SK-N-SH (cell line): ENCODE data around the gene CDKL5. TPM values are rescaled to one million over a fixed set of nuclear protein-coding genes. Genes with fewer than 3 reads are reported as not detected.

ENCODE experiments used
- CTCF ChIA-PET: fragments of 300-600, 350-600 bp; formaldehyde crosslinking; extraction: SDS; loops from one replicate; lab custom pipeline; 2021; lab: Yijun Ruan, JAX
- POLR2A ChIA-PET: fragments of 350-600 bp; sonication (Branson Sonifier 250); formaldehyde crosslinking; extraction: SDS; loops from one replicate; lab custom pipeline; 2020; ENCODE audit warnings: antibody characterized with exemption, inconsistent platforms; lab: Yijun Ruan, JAX
- DNase-seq: peaks from one replicate; pipeline ENCODE4 v3.0.0; 2012
- H2AFZ ChIP-seq: fragments of 200-600 bp; sonication (generic); 2 replicates; pipeline ENCODE4 v1.8.1; 2016; ENCODE audit warnings: antibody characterized with exemption, mild to moderate bottlenecking, low read depth
- H3F3A ChIP-seq: fragments of 200-600 bp; sonication (generic); replicated peaks from 2 replicates; pipeline ENCODE3; 2016; ENCODE audit warnings: antibody characterized with exemption, mild to moderate bottlenecking; ENCODE audit not compliant: insufficient read depth
- H3K27ac ChIP-seq, 2 experiments: fragments of 200-500 bp in 1 of 2; fragments of 200-600 bp in 1 of 2; sonication (Bioruptor generic) in 1 of 2; sonication (generic), shearing (Covaris generic) in 1 of 2; 2 replicates each; pipeline versions ENCODE4 v1.5.1 to v1.6.1; 2014 to 2016; ENCODE audit warnings: low read depth in 2 of 2, inconsistent platforms in 1 of 2, low read length in 1 of 2, mild to moderate bottlenecking in 1 of 2, mixed read lengths in 1 of 2
- H3K27me3 ChIP-seq: fragments of 200-600 bp; sonication (generic), shearing (Covaris generic); 2 replicates; pipeline ENCODE4 v1.6.1; 2016; ENCODE audit warnings: mixed run types; ENCODE audit not compliant: insufficient read depth
- H3K36me3 ChIP-seq, 2 experiments: fragments of 200-500 bp in 1 of 2; fragments of 200-600 bp in 1 of 2; sonication (Bioruptor generic) in 1 of 2; sonication (generic) in 1 of 2; replicated peaks in 1 of 2; 2 replicates each; pipeline versions ENCODE3 to v1.5.1; 2014 to 2016; ENCODE audit warnings: low read length in 1 of 2, mild to moderate bottlenecking in 1 of 2; ENCODE audit not compliant: insufficient read depth in 2 of 2, control insufficient read depth in 1 of 2
- H3K4me1 ChIP-seq, 2 experiments: fragments of 200-500 bp in 1 of 2; fragments of 200-600 bp in 1 of 2; sonication (Bioruptor generic) in 1 of 2; sonication (generic), shearing (Covaris generic) in 1 of 2; 2 replicates each; pipeline versions ENCODE4 v1.5.1 to v1.6.1; 2014 to 2016; ENCODE audit warnings: low read depth in 1 of 2, low read length in 1 of 2, mixed run types in 1 of 2; ENCODE audit not compliant: insufficient read depth in 2 of 2, control insufficient read depth in 1 of 2
- H3K4me2 ChIP-seq: fragments of 200-600 bp; sonication (generic), shearing (Covaris generic); 2 replicates; pipeline ENCODE4 v1.6.1; 2017; ENCODE audit warnings: mixed run types
- H3K4me3 ChIP-seq, 2 experiments: fragments of 200-500 bp in 1 of 2; fragments of 200-600 bp in 1 of 2; sonication (Bioruptor generic) in 1 of 2; sonication (generic), shearing (Covaris generic) in 1 of 2; 2 replicates each; pipeline versions ENCODE4 v1.5.1 to v1.8.1; 2014 to 2016; ENCODE audit warnings: low read depth in 2 of 2, inconsistent platforms in 1 of 2, low read length in 1 of 2, mild to moderate bottlenecking in 1 of 2, mixed read lengths in 1 of 2, moderate library complexity in 1 of 2
- H3K79me2 ChIP-seq: fragments of 200-600 bp; sonication (generic); 2 replicates; pipeline ENCODE4 v1.8.1; 2017; ENCODE audit warnings: mild to moderate bottlenecking; ENCODE audit not compliant: insufficient read depth
- H3K9ac ChIP-seq: fragments of 200-600 bp; sonication (generic); 2 replicates; pipeline ENCODE4 v1.6.1; 2017; ENCODE audit warnings: mixed run types
- H3K9me2 ChIP-seq: fragments of 200-600 bp; sonication (generic); 2 replicates; pipeline ENCODE4 v1.6.1; 2017; ENCODE audit warnings: mixed run types
- H3K9me3 ChIP-seq: fragments of 200-600 bp; sonication (generic); 2 replicates; pipeline ENCODE4 v1.6.1; 2017; ENCODE audit warnings: mixed run types, mild to moderate bottlenecking, moderate library complexity
- H4K20me1 ChIP-seq: fragments of 200-600 bp; sonication (generic); 2 replicates; pipeline ENCODE4 v1.6.1; 2017; ENCODE audit warnings: mild to moderate bottlenecking, mixed run types; ENCODE audit not compliant: insufficient read depth
- CHD2 ChIP-seq: fragments of 150-350 bp; IDR thresholded peaks from 2 replicates; pipeline ENCODE4 v1.6.1; 2018; ENCODE audit warnings: low read length; ENCODE audit not compliant: partially characterized antibody
- EZH2phosphoT487 ChIP-seq: fragments of 200-600 bp; sonication (generic); IDR thresholded peaks from 2 replicates; pipeline ENCODE4 v1.6.1; 2017; ENCODE audit warnings: low read depth, mixed run types, mild to moderate bottlenecking, antibody characterized with exemption, moderate library complexity, borderline replicate concordance
- FOSL2 ChIP-seq: IDR thresholded peaks from 2 replicates; pipeline ENCODE4 v1.4.0; 2012; ENCODE audit warnings: low read depth, mild to moderate bottlenecking, moderate library complexity, borderline replicate concordance
- GABPA ChIP-seq: IDR thresholded peaks from 2 replicates; pipeline ENCODE4 v1.4.0; 2012; ENCODE audit warnings: low read depth, mild to moderate bottlenecking
- GATA2 ChIP-seq: sonication (generic); formaldehyde crosslinking; IDR thresholded peaks from 2 replicates; pipeline ENCODE4 v1.5.0; 2020; ENCODE audit warnings: mild to moderate bottlenecking, missing genetic modification reagents
- JUND ChIP-seq: IDR thresholded peaks from 2 replicates; pipeline ENCODE4 v1.4.0; 2012
- MXI1 ChIP-seq: IDR thresholded peaks from 2 replicates; pipeline ENCODE4 v1.6.1; 2012; ENCODE audit warnings: mild to moderate bottlenecking, low read depth, low read length, improper control_type of control experiment
- NRF1 ChIP-seq: IDR thresholded peaks from 2 replicates; pipeline ENCODE4 v1.6.1; 2012; ENCODE audit warnings: low read depth, mild to moderate bottlenecking, low read length
- RAD21 ChIP-seq: IDR thresholded peaks from 2 replicates; pipeline ENCODE4 v1.6.1; 2012; ENCODE audit warnings: mild to moderate bottlenecking, low read length
- SMC3 ChIP-seq: IDR thresholded peaks from 2 replicates; pipeline ENCODE4 v1.6.1; 2012; ENCODE audit warnings: low read depth, low read length, improper control_type of control experiment
- TEAD4 ChIP-seq: IDR thresholded peaks from 2 replicates; pipeline ENCODE4 v1.4.0; 2012; ENCODE audit warnings: mild to moderate bottlenecking, borderline replicate concordance; ENCODE audit not compliant: insufficient read depth
- WGBS: methylation state at CpG from one replicate; pipeline ENCODE4 v1.1.6; 2017; ENCODE audit warnings: low lambda C conversion rate; 5-methylcytosine and 5-hydroxymethylcytosine counted together
- polyA plus RNA-seq, 3 experiments: library from polyadenylated mRNA; depleted of rRNA; stranded (reverse); fragments of >200 nt; gene quantifications; 2 replicates each; pipeline ENCODE4 v1.2.3, GENCODE V29; 2012
- TF ChIP-seq, protein P1 (sequence below): IDR thresholded peaks from 2 replicates; pipeline ENCODE4; 2012
- TF ChIP-seq, protein P2 (sequence below): IDR thresholded peaks from 2 replicates; pipeline ENCODE4 v1.6.1; 2012; ENCODE audit warnings: mild to moderate bottlenecking, low read depth, low read length, moderate library complexity
- TF ChIP-seq, protein P3 (sequence below): IDR thresholded peaks from 2 replicates; pipeline ENCODE4 v1.4.0; 2012; ENCODE audit warnings: low read depth, borderline replicate concordance

The CDKL5 gene
- polyA plus RNA-seq, 1 of the 3 experiments (the other 2 are of a cell fraction), result 1.3 TPM

DNA sequence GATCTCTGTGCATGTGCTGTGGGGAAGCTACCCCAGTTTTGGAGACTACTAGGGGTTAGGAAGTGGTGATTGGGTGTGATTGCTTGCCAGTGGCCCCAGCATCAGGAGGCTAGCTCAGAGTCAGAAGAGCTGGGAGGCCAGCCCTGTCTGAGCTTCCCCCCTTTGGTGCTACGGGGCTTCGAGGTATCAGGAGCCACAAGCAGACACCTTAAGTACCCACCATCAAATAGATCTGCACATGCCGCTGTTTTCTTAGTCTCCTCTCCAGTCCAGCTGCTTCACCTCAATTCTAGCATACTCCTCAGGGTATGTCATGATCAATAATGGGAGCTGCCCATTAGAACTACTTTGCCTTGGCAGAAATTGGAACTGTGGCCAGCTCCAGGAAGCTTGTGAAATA, 271.2 kb downstream of the CDKL5 start:
- H3K79me2 ChIP-seq, result no peaks in the 10 kb centered on the region
- H3K27ac ChIP-seq, result no peak overlapping the region
- WGBS, result 60% methylated on average over 1 of the region's 3 CpGs
- H3K27me3 ChIP-seq, result no peaks in the 10 kb centered on the region
- no peak overlapping the region for H3K9ac ChIP-seq
- H3K9me3 ChIP-seq, result no peaks in the 10 kb centered on the region
- peaks cover 0 to 9% of the 10 kb centered on the region in 2 experiments; a peak in 2 of 4 replicates for H3K4me1 ChIP-seq
- no peaks in the 10 kb centered on the region for H3K9me2 ChIP-seq
- H2AFZ ChIP-seq, result no peak overlapping the region
- no peak overlapping the region for H3K4me3 ChIP-seq
- POLR2A ChIA-PET, result interaction anchor here (0.6 kb wide), 1 partner anchor 135 kb away, joined by 3 read pairs; no protein-coding TSS in a partner anchor
- CTCF ChIA-PET, result interaction anchor here (1.1 kb wide), 1 partner anchor 202 kb away, joined by 3 read pairs; no protein-coding TSS in a partner anchor
- no peak overlapping the region for H3K4me2 ChIP-seq
- TF ChIP-seq, protein P1, sequence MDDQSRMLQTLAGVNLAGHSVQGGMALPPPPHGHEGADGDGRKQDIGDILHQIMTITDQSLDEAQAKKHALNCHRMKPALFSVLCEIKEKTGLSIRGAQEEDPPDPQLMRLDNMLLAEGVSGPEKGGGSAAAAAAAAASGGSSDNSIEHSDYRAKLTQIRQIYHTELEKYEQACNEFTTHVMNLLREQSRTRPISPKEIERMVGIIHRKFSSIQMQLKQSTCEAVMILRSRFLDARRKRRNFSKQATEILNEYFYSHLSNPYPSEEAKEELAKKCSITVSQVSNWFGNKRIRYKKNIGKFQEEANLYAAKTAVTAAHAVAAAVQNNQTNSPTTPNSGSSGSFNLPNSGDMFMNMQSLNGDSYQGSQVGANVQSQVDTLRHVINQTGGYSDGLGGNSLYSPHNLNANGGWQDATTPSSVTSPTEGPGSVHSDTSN, result no peak
- no peak for TF ChIP-seq NRF1
- no peak for TF ChIP-seq TEAD4
- TF ChIP-seq EZH2phosphoT487, result no peak
- no peak for TF ChIP-seq SMC3
- TF ChIP-seq, protein P2, sequence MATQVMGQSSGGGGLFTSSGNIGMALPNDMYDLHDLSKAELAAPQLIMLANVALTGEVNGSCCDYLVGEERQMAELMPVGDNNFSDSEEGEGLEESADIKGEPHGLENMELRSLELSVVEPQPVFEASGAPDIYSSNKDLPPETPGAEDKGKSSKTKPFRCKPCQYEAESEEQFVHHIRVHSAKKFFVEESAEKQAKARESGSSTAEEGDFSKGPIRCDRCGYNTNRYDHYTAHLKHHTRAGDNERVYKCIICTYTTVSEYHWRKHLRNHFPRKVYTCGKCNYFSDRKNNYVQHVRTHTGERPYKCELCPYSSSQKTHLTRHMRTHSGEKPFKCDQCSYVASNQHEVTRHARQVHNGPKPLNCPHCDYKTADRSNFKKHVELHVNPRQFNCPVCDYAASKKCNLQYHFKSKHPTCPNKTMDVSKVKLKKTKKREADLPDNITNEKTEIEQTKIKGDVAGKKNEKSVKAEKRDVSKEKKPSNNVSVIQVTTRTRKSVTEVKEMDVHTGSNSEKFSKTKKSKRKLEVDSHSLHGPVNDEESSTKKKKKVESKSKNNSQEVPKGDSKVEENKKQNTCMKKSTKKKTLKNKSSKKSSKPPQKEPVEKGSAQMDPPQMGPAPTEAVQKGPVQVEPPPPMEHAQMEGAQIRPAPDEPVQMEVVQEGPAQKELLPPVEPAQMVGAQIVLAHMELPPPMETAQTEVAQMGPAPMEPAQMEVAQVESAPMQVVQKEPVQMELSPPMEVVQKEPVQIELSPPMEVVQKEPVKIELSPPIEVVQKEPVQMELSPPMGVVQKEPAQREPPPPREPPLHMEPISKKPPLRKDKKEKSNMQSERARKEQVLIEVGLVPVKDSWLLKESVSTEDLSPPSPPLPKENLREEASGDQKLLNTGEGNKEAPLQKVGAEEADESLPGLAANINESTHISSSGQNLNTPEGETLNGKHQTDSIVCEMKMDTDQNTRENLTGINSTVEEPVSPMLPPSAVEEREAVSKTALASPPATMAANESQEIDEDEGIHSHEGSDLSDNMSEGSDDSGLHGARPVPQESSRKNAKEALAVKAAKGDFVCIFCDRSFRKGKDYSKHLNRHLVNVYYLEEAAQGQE, result no peak
- TF ChIP-seq GABPA, result no peak
- no peak for TF ChIP-seq GATA2 (CRISPR knock-in tag)
- TF ChIP-seq CHD2, result no peak
- TF ChIP-seq, protein P3, sequence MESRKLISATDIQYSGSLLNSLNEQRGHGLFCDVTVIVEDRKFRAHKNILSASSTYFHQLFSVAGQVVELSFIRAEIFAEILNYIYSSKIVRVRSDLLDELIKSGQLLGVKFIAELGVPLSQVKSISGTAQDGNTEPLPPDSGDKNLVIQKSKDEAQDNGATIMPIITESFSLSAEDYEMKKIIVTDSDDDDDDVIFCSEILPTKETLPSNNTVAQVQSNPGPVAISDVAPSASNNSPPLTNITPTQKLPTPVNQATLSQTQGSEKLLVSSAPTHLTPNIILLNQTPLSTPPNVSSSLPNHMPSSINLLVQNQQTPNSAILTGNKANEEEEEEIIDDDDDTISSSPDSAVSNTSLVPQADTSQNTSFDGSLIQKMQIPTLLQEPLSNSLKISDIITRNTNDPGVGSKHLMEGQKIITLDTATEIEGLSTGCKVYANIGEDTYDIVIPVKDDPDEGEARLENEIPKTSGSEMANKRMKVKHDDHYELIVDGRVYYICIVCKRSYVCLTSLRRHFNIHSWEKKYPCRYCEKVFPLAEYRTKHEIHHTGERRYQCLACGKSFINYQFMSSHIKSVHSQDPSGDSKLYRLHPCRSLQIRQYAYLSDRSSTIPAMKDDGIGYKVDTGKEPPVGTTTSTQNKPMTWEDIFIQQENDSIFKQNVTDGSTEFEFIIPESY, result no peak
- TF ChIP-seq MXI1, result no peak
- TF ChIP-seq FOSL2, result no peak
- no peak for TF ChIP-seq RAD21
- TF ChIP-seq JUND, result no peak
- no peaks in the 10 kb centered on the region for H4K20me1 ChIP-seq
- H3F3A ChIP-seq, result no peaks in the 10 kb centered on the region
- DNase-seq, result no peak
- H3K36me3 ChIP-seq, result no peaks in the 10 kb centered on the region
